Measurements from ENCODE around the gene CCR4. TPM values are rescaled to one million over a fixed set of nuclear protein-coding genes. Genes with fewer than 3 reads are reported as not detected.

Gene CCR4
- total RNA-seq, 1 donor = under 0.01 TPM

DNA sequence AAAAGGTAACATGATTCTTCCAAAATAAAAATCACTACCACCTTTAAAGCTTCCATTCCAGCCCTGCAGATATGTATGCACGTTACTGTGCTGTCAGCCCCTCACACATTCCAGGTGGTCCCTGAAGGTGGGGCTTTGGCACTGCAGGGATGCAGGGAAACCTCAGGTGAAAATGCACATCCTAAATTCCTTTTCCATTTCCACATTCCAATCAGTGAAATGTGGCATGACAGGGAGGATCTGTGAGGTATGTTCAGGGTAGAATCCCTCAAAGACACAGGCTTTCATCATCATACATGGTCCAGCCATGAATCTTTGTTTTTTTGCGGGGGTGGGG, 45.3 kb downstream of the CCR4 start:
- DNase-seq (ENCODE audit: low read depth) = no peak
- TF ChIP-seq, protein P1, sequence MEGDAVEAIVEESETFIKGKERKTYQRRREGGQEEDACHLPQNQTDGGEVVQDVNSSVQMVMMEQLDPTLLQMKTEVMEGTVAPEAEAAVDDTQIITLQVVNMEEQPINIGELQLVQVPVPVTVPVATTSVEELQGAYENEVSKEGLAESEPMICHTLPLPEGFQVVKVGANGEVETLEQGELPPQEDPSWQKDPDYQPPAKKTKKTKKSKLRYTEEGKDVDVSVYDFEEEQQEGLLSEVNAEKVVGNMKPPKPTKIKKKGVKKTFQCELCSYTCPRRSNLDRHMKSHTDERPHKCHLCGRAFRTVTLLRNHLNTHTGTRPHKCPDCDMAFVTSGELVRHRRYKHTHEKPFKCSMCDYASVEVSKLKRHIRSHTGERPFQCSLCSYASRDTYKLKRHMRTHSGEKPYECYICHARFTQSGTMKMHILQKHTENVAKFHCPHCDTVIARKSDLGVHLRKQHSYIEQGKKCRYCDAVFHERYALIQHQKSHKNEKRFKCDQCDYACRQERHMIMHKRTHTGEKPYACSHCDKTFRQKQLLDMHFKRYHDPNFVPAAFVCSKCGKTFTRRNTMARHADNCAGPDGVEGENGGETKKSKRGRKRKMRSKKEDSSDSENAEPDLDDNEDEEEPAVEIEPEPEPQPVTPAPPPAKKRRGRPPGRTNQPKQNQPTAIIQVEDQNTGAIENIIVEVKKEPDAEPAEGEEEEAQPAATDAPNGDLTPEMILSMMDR (IDR thresholded peaks at IDR 0.05; ENCODE audit: insufficient read depth, low read length) = no peak
- H3K4me3 ChIP-seq (ENCODE audit: low read depth, low read length) = no peak overlapping the region

- DNase-seq (ENCODE audit: low read depth) = no peak
- TF ChIP-seq, protein P1 (IDR thresholded peaks at IDR 0.05; ENCODE audit: insufficient read depth, low read length) = no peak
Measured at GRCh38 chr3:32998631-32999451, 47.4 kb downstream of the CCR4 start.

DNA sequence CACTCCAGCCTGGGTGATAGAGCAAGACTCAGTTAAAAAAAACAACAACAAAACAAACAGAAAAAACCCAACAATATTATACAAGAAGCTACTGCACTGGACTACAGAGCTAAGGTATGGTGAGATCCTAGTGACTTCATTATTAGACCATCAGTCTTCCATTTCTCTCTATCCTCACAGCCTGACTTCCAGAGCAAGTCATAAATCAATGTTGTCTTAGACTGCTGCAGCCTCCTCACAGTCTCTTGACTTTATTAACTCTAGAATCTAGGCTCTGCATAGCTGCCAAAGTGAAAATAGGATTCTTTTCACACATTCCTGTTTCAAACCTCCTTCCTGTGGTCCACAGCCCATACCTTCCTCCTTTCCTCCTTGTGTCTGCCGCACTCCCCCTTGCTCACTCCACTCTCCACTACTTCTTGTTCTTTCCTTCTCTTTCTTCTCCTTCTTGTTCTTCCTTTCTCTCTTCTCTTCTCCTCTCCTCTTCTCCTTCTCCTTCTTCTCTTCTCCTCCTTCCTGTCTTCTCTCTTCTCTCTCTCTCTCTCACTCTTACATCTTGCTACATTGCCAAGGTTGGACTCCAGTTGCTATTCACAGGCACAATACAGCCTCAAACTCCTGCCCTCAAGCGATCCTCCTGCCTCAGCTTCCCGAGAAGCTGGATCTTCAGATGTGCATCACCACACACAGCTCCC, 49.4 kb downstream of the CCR4 start:
- TF ChIP-seq, protein P1 (IDR thresholded peaks at IDR 0.05; ENCODE audit: insufficient read depth, low read length) = no peak
- no peak for DNase-seq (ENCODE audit: low read depth)
- no peak overlapping the region for H3K4me3 ChIP-seq (ENCODE audit: low read depth, low read length)

More at GRCh38 chr3:32998631-32999451, 47.4 kb downstream of the CCR4 start:
- H3K4me3 ChIP-seq (ENCODE audit: low read depth, low read length) = no peak overlapping the region

DNA sequence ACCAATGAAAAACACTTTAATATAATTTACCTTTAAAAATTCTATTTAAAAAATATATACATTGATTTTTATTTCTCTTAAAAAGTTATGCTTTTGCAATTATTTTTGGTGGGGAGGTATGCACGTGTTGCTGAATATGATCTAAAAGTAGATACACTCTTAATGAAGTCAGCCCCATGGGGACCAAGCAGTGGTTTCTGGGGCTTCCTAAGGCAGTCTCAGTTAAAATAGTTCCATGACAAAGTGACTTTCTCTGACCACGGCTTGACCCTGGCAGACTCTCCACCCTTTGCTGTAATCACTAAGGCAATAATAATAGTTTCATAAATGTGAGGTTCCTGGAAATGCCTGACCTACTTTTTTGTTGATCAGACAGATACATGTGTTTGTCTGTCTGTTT, 50.4 kb downstream of the CCR4 start:
- peak; percentile 7 for DNase-seq (ENCODE audit: low read depth)
- no peak overlapping the region for H3K4me3 ChIP-seq (ENCODE audit: low read depth, low read length)
- TF ChIP-seq, protein P1 (IDR thresholded peaks at IDR 0.05; ENCODE audit: insufficient read depth, low read length) = no peak

DNA sequence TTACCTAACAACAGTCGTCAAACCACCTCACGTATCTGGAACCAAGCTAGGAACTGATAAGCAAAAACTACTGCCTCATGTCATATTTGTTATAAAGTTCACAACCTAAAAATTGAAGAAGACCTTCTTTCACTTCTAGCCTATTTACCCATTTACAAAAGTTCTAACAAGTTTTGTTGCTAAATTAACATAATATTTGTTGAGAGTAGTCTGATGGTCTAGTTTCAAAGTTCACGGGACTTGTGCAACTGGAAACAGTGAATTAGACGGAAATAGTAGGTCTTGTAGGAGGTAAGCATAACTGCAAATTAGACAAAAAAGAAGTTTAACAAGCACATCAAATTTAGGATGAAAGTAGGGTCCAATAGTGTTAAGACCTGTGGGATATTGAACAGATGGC, 51.9 kb downstream of the CCR4 start:
- H3K4me3 ChIP-seq (ENCODE audit: low read depth, low read length) = no peak overlapping the region
- TF ChIP-seq, protein P1 (IDR thresholded peaks at IDR 0.05; ENCODE audit: insufficient read depth, low read length) = no peak
- DNase-seq (ENCODE audit: low read depth) = no peak

DNA sequence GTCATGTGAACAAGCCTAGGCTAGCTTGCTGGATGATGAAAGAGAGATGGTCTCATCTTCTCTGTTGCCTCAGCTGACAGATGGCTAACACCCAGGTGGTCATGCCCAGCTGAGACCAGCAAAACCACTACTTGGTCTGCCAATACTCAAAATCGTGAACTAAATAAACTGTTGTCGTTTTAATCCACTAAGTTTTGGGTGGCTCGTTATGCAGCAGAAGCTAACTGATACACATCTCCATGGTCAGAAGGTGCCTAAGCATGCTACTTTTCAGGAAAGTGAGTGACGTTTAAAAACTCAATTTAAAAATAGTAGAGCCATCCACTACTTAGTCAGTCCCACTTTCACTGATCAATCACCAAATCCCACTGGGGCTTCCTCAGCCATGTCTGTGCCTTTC, 52.8 kb downstream of the CCR4 start:
- no peak for DNase-seq (ENCODE audit: low read depth)
- TF ChIP-seq, protein P1 (IDR thresholded peaks at IDR 0.05; ENCODE audit: insufficient read depth, low read length) = no peak
- H3K4me3 ChIP-seq (ENCODE audit: low read depth, low read length) = no peak overlapping the region

Measured in fibroblast of the aortic adventitia (primary cell).